ENCODE measurements around the gene AP3S1.
"Not testable (repeated sequence)": the region's sequence is repeated elsewhere in the genome, so short reads cannot be mapped to it uniquely, and the experiment has no call there.

The AP3S1 gene

DNA sequence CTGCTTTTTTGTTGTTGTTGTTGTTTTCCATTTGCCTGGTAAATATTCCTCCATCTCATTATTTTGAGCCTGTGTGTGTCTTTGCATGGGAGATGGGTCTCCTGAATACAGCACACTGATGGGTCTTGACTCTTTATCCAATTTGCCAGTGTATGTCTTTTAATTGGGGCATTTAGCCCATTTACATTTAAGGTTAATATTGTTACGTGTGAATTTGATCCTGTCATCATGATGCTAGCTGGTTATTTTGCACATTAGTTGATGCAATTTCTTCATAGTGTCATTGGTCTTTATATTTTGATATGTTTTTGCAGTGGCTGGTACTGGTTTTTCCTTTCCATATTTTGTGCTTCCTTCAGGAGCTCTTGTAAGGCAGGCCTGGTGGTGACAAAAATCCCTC lies 16.8 kb upstream of the AP3S1 start:
- not testable (repeated sequence) for DNase-seq

DNA sequence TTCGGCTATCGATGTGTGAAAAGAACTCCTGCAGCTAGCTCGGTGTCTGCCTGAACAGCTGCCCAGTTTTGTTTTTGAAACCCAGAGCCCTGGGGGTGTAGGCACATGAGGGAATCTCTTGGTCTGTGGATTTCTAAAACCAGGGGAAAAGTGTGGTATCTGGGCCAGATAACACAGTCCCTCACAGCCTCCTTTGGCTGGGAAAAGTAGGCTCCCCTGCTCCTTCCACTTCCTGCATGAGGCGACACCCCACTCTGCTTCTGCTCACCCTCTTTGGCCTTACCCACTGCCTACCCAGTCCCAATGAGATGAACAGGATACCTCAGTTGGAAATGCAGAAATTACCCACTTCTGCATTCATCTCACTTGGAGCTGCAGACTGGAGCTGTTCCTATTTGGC lies 15.8 kb upstream of the AP3S1 start:
- no peak for DNase-seq

DNA sequence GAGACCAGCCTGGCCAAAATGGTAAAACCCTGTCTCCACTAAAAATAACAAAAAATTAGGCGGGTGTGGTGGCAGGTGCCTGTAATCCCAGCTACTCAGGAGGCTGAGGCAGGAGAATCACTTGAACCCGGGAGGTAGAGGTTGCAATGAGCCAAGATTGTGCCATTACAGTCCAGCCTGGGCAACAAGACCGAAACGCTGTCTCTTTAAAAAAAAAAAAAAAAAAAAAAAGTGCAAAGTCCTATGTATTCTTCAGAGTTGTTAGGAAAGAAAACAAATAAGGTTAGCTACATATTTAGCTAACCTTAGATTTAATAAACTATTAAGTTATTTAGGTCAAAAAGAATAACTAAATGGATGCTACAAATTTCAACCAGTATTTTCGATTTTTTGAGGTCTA lies 11.8 kb upstream of the AP3S1 start:
- DNase-seq = no peak

DNA sequence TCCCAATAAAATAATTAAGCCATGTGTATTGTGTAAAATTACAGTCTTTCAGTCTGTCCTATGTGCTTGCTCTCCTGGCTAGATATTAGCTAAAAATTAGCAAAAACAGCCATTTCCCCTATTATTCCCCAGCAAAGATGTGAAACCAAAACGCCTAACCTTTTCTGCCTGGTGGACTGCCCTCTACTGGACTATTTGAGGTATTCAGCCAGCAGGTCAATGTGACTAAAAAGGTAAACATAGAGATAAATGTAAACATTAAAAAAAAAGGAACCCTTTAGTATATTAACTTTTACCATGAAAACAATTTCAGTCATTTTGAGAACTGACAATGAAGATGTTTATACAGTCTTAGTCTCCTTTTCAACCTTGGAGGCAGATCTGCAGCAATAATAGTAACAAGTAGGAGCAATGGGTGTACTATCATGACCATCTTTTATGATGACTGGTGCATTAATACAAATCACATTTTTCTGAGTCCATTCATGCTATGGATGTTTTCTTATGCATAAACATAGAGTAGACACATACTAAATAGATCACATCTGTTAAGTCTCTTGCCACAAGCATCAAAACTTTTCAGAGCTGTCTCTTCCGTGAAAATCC lies 10.5 kb upstream of the AP3S1 start:
- peak in 5 of 56 donors; percentile 7 to 42 (median 13) for DNase-seq

DNA sequence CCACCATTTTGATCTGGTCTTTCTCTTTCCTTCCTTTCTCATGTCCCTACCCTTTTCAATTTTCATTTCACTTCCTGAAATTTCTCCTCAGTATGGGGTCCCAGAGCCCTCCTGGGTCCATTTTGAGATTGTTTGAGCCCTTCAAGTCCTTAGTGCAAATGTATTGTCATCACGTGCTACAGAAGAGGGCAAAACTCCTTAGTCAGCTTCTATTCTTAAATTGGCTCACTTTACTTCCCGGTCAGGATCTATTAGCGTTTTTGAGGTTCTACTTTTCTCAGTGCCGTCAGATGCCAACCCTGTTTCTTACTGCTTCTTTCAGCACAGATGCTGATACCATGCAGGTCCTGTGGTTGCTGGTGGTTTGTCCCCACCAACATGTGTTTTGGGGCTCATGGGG lies 6.3 kb upstream of the AP3S1 start:
- no peak for DNase-seq

DNA sequence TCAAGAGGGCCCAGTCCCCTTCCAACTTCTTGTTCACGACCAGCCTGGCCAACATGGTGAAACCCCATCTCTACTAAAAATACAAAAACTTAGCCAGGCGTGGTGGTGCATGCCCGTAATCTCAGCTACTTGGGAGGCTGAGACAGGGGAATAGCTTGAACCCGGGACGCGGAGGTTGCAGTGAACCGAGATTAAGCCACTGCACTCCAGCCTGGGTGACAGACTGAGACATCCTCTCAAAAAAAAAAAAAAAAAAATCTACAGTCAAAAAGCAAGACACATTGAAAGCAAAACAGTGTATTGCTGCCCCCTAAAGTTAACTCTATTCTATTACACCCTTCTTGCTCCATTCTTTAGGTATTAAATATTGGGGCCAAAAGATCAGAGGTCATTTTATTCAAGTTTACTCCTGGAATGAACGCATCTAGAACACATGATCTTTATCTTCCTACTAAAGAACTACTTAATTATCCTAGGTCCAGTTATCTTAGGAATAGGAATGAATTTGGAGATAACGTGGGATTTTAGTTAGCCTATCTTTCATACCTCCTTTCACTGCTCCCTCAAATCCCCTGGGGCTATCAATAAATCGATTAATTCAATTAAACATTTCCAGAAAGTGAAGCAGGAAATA lies 2.7 kb upstream of the AP3S1 start:
- DNase-seq = no peak

DNA sequence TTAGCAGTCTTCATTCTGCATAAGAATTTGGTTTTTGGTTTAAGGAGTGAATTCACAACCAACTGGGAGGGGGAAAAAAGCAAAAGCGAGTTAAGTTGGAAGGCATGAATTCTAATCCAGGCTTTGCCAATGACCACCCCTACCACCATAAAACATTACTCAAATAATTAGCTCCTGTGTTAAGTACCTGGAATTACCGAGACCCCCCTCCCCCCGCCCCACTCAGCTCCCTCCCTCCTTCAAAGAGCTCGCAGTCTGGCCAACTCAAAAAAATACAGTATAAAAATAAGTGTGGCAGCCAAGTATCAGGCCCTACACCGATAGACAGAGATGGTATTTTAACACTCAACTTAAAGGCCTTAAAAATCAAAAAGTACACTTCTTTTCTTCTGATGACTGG lies 862 bp upstream of the AP3S1 start:
- no peak for DNase-seq

DNA sequence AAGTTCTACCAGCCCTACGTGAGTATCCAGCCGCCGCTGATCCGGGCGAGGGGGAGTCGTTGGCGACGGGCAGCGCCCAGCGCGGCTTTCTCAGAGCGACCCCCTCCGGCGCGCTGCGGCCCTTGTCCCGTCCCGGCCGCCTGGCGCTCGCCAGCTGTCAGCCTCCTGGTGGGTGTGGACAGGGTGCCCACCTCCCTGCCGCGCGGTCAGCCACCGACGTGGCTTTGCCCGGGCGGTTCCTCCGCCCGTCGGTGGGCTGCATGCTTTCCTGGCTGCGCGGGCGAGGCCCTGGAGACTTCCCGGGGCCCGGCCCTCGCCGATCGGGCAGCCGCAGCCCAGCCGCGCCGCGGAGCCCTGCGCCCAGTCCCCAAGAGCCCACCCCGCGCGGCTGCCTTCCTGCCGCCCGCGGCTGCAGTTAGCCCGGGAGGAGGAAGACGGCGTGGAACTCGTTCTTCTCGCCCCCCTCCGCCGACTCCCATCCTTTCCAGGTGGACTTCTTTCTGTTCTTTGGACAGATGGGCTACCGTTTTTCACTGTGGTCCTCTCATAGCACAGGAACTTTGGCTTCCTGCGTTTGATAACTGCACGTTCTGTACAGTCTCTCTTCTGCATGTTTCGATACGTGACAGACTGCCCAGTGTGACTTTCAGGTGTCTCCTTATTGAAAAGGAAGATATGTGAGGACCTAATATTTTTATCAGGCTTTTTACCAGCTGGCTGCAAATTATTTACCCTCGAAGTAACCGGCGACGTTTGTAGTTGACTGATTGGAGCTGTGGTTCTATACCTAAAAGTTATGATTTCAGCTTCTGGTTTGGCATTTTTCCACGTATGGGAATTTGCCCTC lies 577 bp downstream of the AP3S1 start:
- DNase-seq = peak in 12 of 56 donors; percentile 33 to 84 (median 58)

DNA sequence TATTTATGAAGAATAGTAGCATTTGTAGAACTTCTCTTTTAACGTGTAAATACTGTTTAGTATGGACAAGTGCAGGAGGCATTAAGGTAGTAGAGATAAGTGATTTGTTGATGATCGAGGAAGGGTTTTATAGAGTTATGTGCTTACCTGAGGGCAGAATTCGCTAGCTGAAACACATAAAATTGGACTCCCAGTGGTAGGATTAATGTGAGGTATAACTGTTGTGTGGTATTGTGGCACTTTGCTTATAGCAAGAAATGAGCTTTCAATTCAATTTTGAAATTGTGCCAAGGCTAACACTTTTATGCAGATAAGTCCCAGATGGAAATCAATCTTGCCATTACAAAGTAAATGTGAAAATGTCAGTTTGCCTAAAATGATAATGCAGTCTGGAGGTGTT lies 1.2 kb downstream of the AP3S1 start:
- no peak for DNase-seq

DNA sequence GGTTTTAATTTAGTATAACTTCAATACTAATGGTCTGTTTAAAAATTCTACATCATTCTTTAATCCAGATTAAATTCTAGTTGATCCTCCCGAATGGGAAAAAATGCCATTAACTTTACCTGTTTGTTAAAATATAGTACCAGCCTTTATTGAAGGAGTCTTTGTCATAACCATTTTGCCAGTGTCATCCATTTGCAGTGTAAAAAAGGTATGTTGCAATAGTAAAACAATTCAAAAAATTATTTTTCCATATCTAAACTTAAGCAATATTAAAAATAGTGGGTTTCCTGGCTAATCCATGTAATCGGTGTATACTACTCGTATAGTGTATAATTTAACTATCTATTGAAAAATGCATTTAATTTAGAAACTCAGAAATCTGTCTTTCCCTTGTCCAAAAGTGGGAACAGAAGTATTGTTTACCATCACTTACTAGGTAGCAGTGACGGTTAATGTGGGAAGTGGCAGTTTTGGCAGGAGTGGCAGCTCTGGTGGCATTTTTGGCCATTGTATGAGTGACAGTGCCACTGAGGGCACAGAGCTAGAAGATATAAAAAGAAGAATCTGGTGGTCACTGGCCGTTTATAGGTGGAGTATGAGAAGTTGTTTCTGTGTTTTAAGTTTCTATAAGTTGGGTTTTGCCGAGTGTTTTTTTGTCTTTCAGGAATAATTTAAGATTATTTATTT lies 1.9 kb downstream of the AP3S1 start:
- DNase-seq = no peak

DNA sequence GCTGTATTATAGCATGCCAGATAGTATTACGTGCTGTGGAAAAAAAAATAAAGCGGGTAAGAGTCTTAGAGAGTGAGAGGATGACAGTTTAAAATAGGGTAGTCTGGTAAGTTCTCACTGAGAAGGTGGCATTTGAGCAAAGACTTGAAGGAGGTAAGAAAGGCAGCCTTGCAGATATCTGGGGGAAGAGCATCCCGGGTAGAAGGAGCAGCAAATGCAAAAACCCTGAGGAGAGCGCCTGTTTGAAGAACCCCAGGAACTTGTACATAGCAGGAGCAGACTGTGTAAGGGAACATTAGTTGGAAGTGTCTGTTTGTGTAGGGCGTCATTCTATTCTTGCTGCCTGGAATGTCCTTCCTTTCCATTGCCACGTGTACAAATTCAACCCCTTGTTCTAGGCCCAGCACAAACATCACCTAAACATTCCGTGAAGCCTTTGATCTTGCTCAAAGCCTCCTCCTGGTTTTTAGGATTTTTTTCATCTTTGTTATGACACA lies 2.6 kb downstream of the AP3S1 start:
- DNase-seq = no peak

DNA sequence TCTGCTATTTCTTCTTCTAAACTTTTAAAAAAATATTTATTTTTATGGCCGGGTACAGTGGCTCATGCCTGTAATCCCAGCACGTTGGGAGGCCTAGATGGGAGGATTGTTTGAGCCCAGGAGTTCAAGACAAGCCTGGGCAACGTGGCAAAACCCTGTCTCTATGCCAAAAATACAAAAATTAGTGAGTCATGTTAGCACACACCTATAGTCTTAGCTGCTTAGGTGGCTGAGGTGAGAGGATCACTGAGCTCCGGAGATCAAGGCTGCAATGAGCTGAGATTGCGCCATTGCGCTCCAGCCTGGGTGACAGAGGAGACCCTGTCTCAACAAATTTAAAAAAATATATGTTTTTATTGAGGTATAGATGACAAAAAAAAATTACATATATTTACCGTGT lies 5.6 kb downstream of the AP3S1 start:
- DNase-seq = no peak

DNA sequence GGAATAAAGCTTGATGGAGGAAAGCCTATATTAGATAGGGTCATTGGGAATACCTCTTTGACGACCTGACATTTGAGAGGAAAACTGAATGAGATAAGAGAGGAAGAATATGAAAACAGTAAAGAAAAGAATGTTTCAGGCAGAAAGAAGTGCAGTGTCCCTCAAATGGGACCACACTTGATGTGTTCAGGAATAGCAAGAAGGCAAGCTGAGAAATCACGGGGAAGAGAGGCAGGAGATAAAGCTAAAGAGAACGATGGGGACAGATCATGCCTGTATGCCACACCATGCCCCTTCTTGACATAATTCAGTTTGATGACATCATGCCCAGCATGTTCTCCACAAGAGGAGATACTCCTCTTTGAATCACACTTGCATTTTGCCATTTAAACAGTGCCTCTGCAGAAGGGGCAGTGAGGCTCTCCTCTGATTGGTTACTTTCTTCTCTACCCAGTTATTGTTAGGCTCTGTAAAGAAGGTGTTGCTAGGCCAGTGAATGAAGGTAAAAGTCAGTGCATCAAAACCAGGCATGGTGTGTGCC lies 7.6 kb downstream of the AP3S1 start:
- no peak for DNase-seq

DNA sequence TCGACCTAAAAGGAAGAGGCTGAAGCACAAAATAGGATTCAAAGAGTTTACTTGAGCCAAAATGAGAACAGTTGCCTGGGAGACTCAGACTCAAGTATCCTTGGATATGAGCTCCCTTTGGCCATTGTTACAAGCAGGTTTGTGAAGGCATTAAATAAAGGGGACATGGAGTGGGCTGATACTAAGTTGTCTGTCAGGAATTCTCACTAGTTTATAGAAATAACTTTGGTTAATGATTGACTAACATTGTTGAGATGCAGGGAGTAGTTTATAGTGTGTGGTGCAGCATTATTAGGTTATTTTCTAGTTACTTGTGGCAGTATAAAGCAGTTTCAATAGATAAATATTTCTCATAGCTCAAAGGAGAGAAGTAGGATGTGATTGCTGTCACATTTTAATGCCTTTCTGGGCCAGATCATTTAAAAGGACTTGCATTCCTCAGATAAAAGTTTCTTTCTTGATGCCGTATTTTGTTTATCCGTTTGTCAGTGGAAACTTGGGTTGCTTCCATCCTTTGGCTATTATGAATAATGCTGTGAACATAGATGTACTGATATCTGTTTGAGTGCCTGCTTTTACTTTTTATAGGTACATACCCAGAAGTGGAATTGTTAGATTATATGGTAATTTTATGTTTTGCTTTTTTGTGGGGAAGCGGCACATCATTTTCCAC lies 9.1 kb downstream of the AP3S1 start:
- no peak for DNase-seq

DNA sequence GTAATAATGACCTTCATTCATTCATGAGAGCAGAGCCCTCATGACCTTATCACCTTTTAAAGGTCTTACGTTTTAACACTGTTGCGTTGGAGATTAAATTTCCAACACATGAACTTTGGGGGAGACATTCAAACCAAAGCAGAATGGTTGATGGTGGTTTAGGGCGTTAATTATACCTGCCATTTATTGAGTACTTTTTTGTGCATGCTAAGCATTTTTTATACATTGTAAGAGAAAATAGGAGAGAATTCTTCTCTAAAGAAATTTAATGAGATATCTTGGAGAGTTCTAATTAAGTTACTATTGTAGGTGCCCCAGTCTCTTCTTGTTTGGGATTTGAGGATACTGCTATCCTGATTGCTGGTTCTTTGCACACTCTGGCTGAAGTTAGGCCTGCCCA lies 12.4 kb downstream of the AP3S1 start:
- DNase-seq = no peak

DNA sequence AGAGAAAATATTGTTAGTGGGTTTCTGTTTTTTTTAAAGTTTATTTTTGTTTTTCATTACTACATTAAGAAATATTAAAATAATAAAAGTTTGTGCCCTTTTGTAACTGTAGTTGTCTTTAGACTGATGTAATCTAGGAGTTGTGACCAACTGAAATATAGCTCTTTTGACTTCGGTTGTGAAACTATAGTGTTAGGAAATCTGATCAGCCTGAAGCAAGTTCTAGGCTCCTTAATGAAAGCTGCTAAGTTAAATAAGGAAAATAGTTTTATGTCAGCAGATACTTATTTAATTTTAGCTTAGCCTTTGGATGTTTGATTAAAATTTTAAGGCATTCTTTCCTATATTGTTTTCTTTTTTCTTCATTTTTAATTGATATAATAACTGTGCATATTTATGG lies 14.2 kb downstream of the AP3S1 start:
- no peak for DNase-seq

DNA sequence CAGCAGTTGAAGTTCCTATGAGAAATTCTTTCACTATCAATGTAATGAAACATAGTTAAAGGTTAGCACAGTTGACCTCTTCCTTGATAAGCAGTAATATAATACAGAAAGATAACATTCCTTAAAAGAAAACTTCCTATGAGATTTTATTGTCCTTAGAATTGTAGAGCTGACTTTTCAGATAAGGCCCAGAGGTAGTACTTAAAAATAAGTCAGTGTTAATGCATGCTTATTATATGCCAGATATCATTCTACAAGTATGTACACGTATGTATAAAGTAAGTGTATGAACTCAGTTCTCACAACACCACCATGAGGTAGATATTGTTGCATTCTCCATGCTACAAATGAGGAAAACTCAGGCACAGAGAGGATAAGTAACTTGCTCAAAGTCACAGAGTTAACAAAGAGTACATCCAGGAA lies 15.3 kb downstream of the AP3S1 start:
- no peak for DNase-seq

DNA sequence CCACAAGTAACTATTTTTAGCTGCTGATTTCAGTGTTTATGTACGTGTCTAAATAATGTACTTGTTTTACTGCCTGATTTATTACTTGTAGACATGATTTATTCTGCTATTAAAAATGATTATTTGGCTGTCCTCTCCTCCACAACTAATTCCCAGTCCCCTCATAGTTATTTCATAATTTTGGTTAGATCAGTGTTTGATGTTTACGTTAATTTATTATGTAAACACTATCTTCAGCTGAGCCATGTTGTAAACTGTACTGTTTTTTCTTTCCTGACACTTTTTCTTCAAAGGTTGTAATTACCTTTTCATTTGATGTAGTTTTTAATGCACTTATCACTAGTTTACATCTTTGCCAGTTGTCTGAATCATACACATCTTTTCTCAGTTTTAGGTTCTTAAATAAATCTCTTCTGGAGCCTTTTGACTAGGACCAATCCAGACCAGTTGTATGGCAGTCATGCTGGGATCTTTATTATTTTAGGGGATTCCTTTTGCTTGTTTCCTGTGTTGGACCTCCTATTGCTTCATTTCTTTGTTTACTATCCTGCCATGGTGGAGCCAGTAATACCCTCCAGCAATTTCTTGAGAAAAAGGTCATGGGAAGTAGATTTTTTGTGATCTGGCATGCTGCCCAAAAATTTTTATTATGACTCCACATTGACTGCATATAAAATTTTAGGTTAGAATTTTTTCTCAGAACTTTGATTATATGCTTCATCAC lies 16.1 kb downstream of the AP3S1 start:
- DNase-seq = no peak

DNA sequence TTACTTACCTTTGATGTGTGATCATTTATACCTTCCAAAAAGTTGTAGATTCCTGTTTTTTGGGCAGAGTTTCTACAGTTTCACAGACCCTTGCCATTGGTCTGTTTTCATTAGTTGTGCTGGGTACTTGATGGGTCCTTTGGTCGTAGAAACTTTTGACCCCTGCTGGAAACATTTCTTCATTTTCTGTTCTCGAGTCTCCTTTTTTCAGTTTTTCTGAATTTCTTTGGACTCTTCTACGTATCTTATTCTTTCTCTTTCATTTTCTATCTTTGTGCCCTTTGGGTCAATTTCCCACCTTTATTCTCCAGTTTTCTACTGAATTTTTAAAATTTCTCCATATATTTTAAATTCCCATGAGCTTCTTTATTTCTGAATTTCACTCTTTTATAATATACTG lies 16.7 kb downstream of the AP3S1 start:
- no peak for DNase-seq

DNA sequence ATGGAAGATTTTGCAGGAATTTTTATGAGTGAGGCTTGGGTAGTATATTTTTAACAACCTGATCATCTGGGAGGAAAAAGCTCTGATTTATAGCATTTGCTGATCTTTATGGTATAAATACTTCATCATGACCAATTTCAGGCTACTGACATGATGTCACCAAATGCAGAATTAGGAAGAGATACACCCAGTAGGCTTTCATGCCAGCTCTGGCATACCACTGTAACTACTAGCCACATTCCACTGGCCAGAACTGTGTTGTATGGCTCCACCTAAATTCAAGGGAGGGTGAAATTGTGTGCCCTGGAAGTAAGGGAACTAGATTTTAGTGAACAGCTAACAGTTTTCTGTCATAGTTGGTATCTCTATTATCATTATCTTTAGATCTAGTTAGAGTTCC lies 17.6 kb downstream of the AP3S1 start:
- no peak for DNase-seq

Data from nucleus accumbens (tissue), 56 donors.